HG02798 (cell line): Measurements from ENCODE around the gene TNFAIP2.
"Not testable (repeated sequence)": the region's sequence is repeated elsewhere in the genome, so short reads cannot be mapped to it uniquely, and the experiment has no call there.

Experiments
- ATAC-seq: cut with Tn5 transposase; IDR thresholded peaks from one replicate; pipeline ENCODE4 v1.9.1; 2021; ENCODE audit warnings: mild to moderate bottlenecking; ENCODE audit not compliant: unreplicated experiment, poor library complexity

TNFAIP2 gene

DNA sequence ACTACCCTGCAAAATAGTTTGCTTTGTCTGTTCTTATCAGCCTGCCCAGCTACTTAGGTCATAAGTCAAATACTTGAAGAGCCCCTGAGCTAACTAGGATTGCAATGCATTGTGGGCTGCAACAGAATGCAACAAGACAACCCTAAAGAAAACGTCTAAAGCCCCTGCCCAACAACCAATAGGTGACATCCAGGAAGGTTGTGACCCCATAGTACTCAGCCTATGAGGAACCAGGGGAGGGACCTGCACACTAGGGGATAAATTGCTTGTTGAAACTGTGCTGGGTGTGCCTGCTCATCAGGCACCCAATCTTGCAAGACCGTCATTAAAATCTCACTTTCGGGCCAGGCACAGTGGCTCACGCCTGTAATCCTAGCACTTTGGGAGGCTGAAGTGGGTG lies 52.9 kb downstream of the TNFAIP2 start:
- ATAC-seq, result not testable (repeated sequence)

- ATAC-seq, result no peak
Observed at GRCh38 chr14:103177376-103177775, 54.1 kb downstream of the TNFAIP2 start.

- no peak for ATAC-seq
Observed at GRCh38 chr14:103178521-103178920, 55.3 kb downstream of the TNFAIP2 start.

DNA sequence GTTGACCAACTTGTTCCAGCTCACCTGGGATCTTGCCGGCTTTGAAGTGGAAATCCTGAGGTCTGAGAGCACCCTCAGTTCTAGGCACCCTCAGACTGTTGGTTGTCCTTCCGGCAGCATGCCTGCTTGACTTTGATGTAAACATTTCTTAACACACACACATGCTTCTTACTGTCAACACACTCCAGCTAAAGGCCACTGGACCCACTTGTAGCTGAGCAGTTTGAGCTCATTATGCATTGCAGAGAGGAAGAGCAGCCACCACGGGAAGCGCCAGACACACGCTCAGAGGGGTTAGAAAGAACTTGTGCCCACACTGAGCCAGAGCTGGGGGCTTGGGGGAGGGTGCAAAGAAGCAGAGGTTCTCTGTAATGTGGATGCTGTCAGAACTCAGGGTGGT lies 55.8 kb downstream of the TNFAIP2 start:
- no peak for ATAC-seq

- no peak for ATAC-seq
Observed at GRCh38 chr14:103180331-103180730, 57.1 kb downstream of the TNFAIP2 start.

DNA sequence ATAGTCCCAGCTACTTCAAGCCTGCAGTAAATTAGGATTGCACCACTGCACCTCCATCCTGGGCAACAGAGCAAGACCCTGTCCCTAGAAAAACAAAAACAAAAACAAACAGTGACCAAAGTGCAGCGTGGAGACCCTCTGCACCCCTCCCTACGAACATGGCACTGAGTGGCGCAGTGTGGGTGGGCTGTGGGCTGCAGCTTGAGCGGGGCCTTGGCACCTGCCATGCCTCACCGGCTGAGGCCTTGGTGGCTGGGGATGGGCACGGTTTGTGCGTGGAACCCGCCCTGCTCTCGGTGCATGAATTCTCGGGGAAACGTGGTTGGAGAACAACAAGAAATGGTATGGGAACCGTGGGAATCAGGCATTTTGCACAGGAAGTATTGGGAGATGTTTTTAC lies 60.8 kb downstream of the TNFAIP2 start:
- no peak for ATAC-seq

GRCh38 chr14:103185051-103186029 lies 62.1 kb downstream of the TNFAIP2 start:
- ATAC-seq, result no peak

DNA sequence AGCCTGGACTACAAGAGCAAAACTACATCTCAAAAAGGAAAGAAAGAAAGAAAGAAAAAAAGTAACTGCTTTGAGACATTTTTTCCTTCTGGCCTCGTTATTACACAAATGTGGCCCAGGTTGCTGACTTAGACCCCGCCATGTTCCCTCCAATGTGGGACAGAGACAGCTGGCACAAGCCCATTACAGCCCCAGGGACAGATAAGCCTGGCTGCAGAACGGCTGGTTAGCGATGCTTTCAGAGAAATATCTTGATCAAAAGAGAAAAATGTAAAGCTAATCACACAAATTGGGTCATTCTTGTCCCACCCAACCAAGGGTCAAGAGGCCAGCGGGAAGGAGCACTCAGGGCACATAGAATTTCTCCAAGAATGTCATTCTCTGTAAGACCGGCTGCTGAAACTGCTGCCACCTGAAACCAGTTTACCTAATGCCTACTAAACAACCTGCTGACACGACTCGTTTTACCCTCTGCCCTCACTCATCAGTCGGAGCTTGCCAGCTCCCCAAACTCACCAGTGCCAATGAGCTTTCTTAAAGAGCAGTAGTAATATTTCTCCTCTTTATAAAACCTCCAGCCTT lies 63.1 kb downstream of the TNFAIP2 start:
- no peak for ATAC-seq
